ENCODE results near the gene TYW1B.
"Not testable (repeated sequence)": the region's sequence is repeated elsewhere in the genome, so short reads cannot be mapped to it uniquely, and the experiment has no call there.

Gene TYW1B

DNA sequence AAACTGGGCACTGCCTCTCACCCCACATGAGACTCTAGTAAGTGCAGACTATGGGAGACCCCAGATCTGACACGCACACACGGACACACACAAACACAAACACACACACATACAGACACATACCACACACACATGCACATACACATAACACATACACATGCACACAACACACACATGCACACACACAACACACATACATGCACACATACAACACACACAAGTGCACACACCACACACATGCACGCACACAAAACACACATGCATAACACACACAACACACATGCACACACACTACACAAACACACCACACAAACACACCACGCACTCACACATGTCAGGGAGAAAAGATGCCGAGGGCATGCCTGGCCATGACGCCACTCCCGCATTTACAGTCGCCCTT is 205.5 kb downstream of the TYW1B start:
- no peak for DNase-seq

DNA sequence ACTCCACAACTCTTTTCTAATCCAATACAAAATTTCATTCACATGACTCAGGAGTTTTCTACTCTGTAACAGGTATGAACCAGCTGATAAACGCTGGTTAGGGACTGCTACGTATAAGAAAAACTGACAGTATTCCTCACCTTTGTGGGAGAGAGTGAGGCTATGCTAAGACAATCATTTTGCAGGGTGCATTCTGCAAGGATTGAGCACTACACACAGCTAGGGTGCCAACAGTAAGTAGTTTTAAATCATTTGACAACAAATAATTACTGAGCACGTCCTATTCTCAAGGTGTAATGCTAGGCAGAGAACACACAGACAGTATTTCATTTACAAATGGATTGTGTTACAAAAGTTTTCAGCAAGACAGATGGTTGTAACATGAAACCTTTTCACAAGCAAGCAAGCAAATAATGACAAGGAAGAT is 206.2 kb downstream of the TYW1B start:
- DNase-seq = not testable (repeated sequence)

DNA sequence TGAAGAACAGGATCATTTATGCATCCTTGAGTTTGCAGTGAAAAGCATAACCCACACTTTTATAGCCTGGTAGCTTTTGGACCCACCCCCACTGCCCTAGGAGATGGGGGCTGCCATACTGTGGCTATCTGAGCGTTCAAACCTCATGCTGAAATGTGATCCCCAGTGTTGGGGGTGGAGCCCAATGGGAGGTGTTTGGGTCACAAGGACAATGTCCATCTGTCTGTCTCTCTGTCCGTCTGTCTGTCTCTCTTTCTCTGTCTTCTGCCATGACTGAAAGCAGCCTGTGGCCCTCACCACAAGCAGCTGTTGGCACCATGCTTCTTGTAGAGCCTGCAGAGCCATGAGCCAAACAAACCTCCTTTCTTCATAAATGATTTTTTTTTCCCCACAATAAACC is 207.1 kb downstream of the TYW1B start:
- not testable (repeated sequence) for DNase-seq

DNA sequence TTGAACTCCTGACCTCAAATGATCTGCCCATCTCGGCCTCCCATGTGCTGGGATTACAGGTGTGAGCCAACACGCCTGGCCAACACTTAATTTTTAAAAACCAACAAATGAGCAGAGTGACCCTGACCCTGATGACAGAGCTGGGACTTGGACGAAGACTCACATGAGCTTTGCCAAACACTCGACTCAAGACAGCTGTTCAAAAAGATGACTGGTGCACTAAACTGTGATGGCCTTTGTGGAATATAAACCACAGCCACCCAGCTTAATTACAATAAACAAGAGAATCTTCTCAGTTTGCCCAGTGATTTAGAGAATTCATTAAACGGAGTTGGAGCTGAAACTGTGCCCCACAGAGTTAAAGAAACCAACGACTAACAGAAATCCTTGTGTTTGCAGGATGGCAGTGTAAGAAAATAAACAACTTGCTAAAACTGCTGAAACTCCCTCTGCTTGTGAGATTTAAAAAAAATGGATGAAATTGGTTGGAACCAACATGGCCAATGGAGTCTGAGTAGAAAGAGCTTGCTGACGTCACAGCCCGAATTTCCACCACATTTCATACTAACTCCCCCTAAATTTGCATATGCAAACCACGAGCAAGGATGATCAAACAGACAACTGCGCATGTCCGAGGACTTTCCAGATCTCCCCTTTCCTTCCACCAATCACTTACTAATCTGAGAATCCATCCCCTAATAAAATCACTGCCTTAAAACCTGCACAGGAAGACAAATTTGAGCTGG is 209.4 kb downstream of the TYW1B start:
- DNase-seq = not testable (repeated sequence)

DNA sequence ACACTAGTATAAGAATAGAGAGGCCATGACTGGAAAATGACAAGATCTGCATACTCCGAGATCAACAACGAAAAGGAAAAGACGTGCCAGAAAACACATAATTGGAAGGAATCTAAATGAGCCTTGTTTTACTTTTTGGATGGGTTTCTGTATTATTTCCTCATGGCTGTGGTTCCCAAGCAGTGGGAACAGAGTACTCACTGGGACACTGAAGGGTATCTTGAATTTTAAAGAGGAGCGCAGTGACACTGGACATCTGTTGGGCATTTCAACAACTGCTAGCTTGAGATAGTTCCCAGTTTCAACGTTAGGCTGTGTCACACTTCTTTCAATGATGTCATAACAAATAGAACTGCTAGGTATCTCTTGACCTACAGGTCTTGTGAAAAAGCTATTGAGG is 218.2 kb downstream of the TYW1B start:
- DNase-seq = not testable (repeated sequence)

DNA sequence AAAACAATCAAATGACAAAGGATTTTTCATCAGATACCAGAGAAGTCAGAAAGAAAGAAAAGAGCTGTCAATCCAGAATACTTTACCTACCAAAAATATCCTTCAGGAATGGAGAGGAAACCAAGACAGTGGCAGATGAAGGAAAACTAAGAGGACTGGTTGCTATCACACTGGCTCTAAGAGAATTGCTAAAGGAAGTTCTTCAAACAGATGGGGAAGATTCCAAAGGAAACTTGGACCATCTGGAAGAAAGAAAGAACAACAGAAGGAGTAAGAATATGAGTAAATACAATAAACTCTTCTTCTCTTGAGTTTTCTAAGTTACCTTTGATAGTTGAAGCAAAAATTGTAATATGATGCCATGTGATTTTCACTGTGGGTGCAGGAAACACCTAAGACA is 220.0 kb downstream of the TYW1B start:
- DNase-seq = not testable (repeated sequence)

DNA sequence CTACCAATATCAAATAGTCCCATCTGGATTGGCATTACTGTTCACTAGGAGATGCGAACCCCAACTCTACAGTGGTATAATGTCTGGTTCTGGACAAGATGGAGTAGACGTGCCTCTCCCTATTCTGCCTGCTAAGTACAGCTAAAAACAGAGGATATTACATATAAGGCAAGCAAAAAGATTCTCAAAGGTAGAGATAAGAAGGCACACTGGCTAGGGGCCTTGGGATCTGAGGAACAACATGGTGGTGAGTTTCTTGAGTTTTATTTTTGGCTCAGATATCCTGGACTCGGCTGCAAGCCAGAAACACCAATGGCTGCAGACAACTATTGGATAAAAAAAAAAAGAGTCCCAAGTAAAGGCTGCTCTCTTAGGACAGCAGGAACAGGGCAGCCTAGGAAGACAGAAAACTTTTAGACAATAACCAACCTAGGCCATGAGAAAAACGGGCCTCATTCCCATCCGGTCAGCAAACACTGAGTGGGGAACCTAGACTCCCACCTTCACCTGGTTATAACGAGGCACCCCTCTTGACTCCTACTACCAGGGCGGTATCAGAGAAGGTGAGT is 222.1 kb downstream of the TYW1B start:
- DNase-seq = not testable (repeated sequence)

DNA sequence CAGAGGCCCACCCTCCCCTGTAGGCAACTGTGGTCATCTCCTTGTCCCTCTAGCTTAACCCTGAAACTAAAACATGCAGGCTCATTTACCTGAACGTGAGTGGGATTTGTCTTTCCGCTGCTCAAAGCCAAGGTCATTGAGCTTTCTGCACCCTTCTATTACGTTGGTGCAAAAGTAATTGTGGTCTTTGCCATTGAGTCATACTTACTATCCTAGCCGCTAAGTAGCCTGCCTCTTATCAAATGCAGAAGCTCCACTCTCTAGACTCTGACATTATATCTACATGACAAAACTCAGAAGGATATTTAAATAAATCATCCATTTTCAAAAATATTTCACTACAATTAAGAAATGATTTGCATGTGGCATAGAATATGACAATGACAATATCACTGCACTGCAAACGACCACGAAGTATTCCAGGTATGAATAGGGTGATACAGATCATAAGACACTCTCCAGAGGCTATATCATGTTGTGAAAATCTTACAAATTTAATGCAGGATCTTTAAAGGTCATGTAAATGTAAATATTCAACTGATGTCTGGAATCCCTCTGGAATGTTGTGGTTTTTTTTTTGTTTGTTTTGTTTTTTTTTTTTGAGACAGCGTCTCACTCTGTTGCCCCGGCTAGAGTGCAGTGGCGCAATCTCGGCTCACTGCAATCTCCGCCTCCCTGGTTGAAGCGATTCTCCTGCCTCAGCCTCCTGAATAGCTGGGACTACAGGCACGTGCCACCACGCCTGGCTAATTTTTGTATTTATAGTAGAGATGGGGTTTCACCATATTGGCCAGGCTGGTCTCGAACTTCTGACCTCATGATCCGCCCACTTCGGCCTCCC is 223.0 kb downstream of the TYW1B start:
- not testable (repeated sequence) for DNase-seq

DNA sequence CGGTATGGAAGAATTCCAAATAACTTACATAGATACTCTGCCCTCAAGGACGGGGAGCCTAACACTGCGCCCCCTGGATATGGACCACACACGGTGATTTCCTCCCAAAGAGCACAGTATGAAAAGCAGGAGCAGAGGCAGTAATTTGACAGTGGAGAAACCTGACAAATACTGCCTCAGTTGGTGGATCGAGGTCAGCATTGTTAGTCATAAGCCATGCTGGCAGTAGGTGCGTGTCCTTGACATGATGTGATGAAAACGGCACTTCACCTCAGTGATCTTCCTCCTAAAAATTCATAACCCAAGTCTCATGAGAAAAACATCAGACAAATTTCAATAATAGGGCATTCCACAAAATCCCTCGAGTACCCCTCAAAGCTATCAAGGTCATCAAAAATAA is 224.5 kb downstream of the TYW1B start:
- DNase-seq = not testable (repeated sequence)

DNA sequence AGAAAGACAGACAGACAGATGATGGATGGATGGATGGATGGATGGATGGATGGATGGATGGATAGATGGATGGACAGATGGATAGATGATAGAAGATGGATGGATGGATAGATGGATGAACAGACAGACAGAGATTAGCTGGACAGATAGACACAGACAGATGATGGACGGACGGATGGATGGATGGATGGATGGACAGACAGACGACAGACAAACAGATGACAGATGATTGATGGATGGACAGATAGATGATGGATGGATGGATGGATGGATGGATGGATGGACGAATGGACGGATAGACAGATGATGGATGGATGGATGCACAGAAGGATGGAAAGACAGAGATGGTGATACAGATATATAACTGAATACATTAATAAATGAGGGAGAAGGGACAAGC is 224.9 kb downstream of the TYW1B start:
- DNase-seq = no peak

DNA sequence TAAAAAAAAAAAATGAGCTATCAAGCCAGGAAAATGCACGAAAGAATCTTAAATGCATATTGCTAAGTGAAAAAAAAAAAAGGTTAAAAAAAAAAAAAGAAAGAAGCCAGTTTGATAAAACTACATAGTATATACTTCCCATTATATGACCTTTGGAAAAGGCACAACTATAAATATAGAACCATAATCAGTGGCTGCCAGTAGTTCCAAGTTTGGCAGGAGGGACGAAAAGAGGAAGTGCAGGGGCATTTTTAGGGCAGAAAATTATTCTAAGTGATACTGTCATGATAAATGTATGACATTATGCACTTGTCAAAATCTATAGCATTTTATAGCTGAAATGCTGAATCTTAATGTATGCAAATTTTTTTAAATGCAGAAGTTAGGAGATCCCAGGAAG is 226.3 kb downstream of the TYW1B start:
- DNase-seq = not testable (repeated sequence)

DNA sequence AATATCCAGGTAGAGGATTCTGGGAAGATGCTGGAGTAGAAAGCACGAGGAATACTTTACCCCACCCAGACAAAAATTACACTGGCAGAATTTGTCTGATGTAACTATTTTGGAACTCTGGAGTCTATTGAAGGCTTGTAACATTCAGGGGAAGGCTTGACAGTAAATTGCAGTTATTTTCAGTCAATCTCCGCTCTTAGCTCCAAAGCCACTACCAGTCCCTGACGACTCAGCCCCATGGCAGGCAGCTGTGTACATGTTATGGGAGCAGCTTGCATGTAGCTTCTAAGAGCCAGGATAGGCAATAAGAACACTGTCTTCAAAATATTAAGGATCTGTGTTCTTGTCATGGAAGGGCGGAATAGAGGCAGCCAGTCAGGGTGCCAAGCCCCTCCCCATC is 238.0 kb downstream of the TYW1B start:
- not testable (repeated sequence) for DNase-seq

DNA sequence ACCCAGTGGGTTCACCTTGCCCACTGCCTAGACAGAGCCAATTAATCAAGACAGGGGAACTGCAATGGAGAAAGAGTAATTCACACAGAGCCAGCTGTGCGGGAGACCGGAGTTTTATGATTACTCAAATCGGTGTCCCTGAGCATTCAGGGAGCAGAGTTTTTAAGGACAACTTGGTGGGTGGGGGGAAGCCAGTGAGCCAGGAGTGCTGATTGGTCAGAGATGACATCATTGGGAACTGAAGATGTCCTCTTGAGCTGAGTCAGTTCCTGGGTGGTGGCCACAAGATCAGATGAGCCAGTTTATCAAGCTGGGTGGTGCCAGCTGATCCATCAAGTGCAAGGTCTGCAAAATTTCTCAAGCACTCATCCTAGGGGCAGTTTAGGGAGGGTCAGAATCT is 240.7 kb downstream of the TYW1B start:
- DNase-seq = not testable (repeated sequence)

DNA sequence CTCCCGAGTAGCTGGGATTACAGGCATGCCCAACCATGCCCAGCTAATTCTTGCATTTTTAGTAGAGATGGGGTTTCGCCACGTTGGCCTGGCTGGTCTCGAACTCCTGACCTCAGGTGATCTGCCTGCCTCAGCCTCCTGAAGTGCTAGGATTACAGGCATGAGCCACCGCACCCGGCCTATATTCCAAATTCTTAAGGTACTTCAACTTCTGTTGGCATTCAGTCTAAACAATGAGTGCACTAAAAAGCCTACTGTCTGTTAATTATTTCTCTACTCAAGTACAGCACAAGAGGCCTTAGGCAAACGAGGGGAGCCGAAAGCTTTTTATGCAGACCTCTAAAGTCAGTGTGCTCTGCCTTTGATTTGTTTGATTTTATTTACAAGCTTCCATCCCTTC is 243.4 kb downstream of the TYW1B start:
- DNase-seq = not testable (repeated sequence)

DNA sequence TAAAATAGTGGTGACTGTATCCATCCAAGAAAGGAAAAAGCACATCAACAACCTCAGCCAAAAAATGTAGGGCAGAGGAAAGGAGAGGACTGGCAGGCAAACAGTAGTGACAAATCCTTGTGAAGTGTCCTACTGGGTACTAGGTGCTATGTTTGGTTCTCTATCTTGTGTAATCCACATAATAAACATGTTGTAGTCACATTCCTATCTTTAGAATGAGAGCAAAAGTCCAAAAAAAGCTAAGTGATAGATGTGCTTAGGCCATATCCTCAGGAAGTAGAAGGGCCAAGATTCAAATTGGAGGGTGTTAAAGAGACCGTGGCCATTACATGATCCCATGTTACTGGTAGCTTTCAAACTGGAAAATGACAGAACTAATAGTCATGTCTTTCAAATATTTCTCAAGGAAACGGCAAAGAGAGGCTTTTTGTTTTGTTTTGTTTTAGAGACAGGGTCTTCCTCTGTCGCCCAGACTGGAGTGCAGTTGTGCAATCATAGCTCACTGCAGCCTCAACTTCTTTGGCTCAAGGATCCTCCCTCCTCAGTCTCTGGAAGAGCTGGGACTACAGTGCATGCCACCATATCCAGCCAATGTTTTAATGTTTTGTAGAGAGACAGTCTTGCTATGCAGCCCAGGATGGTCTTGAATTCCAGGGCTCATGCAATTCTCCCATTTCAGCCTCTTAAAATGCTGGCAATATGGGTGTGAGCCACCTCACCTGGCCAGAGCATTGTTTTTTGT is 244.2 kb downstream of the TYW1B start:
- DNase-seq = not testable (repeated sequence)

DNA sequence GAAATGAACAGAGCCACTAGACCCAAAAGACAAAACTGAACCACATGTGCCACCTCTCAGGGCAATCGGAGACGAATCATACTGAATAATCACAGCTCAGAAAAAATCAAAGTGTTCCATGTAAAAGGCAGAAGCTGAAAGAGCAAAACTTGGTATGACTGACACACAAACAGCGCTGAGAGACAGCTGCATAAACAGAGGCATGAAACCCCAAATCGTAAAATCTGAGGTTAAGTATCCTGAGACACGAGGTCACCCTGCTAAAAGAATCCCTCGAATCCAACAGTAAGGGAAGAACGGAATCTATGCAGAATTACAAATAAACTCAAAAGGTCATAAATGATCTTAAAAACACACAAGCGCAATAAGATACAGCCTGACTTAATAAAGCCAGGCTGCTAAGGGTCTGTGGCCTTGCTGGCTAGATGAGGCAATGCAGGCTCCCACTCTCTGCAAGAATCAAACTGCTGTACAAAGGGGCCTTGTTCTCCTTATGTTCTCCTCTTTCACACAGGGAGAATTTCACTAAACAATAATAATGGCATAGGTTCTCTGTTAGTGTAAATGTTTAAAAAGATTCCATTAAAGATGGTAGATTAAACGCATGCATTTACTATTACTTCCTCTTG is 247.7 kb downstream of the TYW1B start:
- not testable (repeated sequence) for DNase-seq

DNA sequence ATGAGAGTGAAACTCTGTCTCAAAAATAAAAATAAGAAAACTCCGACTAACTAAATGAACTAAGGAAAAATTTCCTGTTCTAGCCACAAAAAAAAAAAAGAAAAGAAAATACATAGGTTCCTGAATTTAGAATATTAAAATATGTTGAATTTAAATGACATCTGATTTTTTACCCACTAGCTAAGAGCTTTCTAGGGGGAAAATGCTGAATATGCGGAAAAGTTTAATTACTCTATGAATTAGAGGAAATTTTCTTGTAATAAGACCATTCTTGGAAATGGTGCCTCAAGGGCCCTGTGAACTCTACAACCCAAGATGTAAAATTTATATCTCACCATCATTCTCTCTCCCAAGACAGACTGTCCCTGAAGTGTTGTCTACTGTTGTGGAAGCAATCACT is 250.9 kb downstream of the TYW1B start:
- no peak for DNase-seq

DNA sequence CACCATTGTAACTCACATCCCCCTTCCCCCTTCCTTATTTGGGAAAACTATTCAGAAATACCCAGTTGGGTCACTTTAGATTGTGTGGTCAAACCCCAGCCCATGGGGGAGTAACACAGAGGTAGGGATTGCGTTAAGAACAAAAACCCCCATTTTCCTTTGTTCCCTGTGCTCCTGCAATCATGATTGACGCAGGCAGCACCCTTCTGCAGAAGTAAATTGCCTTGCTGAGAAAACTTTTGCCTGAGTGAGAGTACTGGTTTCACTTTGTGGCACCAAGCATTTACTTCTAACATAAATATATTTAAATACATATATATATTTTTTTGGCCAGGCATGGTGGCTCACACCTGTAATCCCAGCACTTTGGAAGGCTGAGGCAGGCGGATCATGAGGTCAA is 266.0 kb downstream of the TYW1B start:
- not testable (repeated sequence) for DNase-seq

DNA sequence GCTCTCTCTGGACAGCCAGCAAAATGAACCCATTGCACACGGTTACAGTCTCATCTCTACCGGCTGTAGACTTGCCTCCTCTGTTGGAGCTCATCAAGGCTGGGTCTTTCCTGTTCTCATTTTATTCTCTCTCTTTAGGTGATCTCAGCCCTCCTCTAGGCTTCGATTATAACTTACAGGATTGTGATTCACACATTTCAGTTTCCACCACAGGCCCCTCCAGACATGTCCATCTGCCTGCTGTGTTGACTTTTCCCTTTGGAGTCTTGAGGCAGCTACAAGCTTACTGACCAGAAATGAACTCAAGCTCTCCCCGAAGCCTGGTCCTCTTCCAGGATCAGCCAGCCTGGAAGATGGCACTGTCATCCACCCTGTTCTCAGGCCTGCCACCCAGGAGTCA is 268.5 kb downstream of the TYW1B start:
- not testable (repeated sequence) for DNase-seq

DNA sequence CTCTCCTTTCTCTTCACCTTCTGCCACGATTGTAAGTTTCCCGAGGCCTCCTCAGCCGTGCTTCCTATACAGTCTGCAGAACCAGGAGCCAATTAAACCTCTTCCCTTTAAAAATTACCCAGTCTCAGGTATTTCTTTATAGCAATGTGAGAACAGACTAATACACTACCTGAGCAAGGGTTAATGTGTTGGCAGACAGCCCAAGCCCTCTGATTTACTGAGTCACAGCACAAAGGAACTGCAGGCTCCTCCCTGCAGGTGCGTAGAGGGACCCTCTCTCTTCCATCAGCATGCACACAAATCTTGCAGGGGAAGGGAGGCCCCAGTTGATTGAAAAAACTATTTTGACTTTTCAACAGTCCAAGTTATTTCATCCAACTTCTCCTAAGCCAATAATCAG is 271.3 kb downstream of the TYW1B start:
- DNase-seq = not testable (repeated sequence)

DNA sequence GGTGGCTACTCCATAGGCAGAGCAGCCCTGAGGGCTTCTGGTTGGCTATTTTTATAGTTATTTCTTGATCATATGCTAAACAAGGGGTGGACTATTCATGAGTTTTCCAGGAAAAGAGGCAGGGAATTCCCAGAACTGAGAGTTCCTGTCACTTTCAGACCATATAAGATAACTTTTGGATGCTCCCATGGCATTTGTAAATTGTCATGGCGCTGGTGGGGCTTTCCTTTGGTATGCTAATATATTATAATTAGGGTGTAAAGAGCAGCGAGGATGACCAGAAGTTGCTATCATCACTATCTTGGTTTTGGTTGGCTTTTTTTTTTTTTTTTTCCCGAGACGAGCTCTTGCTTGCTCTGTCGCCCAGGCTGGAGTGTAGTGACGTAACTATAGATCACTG is 272.8 kb downstream of the TYW1B start:
- DNase-seq = not testable (repeated sequence)

DNA sequence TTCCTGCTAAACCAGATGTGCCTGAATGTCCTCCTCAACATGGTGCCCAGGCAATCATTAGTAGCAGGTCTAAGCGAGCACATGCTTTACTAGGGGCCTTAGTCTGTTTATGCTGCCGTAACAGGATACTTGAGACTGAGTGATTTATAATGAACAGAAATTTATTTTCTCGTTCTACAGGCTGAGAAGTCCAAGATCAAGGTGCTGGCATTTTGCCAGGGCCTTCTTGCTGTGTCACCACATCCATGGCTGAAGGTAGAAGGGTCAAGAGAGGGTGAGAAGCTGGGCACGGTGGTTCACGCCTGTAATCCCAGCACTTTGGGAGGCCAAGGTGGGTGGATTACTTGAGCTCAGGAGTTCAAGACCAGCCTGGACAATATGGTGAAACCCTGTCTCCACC is 273.6 kb downstream of the TYW1B start:
- not testable (repeated sequence) for DNase-seq

Measured in right forelimb (tissue), 1 donor.